Endothelial cell of umbilical vein (primary cell): Measurements from ENCODE around the gene KPTN. TPM values are rescaled to one million over a fixed set of nuclear protein-coding genes. Genes with fewer than 3 reads are reported as not detected.

Experiments
- BruUV-seq: library from RNA; stranded (reverse); fragments of 400-500 nt; replicated peaks from 2 replicates; lab custom pipeline; 2021; lab: Mats Ljungman, UMichigan
- CTCF ChIA-PET: fragments of 300-600, 350-600 bp; sonication (Branson Sonifier 250); formaldehyde crosslinking; loops from one replicate; lab custom pipeline; 2021; ENCODE audit warnings: antibody characterized with exemption, inconsistent platforms; lab: Charles Lee
- POLR2A ChIA-PET: fragments of 300-600, 350-600 bp; sonication (Branson Sonifier 250); formaldehyde crosslinking; loops from one replicate; lab custom pipeline; 2021; ENCODE audit warnings: antibody characterized with exemption, inconsistent platforms; lab: Charles Lee
- DNase-seq: peaks from one replicate; pipeline ENCODE4 v3.0.0-alpha.2; 2011; ENCODE audit warnings: low read depth, low spot score
- FAIRE-seq: peaks from 2 replicates; lab custom pipeline; 2011; peaks lifted over from hg19 to GRCh38; lab: Jason Lieb, UNC
- H2AFZ ChIP-seq: 2 replicates; pipeline ENCODE4 v1.6.0; 2012; ENCODE audit warnings: low read depth, low read length, control low read depth, inconsistent platforms
- H3K27ac ChIP-seq: 2 replicates; pipeline ENCODE4 v1.5.1; 2011; ENCODE audit warnings: low read depth, mild to moderate bottlenecking, control low read depth, low read length, moderate library complexity; ENCODE audit not compliant: insufficient read depth
- H3K27me3 ChIP-seq, 2 experiments: 2 replicates each; pipeline versions ENCODE4 v1.6.0 to v1.6.1; 2011; ENCODE audit warnings: low read length in 2 of 2, mixed read lengths in 1 of 2; ENCODE audit not compliant: control insufficient read depth in 2 of 2, insufficient read depth in 2 of 2
- H3K36me3 ChIP-seq, 2 experiments: 2 replicates in 1 of 2; 3 replicates in 1 of 2; pipeline ENCODE4 v1.5.1; 2011; ENCODE audit warnings: low read length in 2 of 2, mild to moderate bottlenecking in 1 of 2, moderate library complexity in 1 of 2; ENCODE audit not compliant: control insufficient read depth in 2 of 2, insufficient read depth in 2 of 2; ENCODE audit errors: extremely low read depth in 1 of 2
- H3K4me1 ChIP-seq: 3 replicates; pipeline ENCODE4 v1.5.1; 2011; ENCODE audit warnings: mild to moderate bottlenecking, low read length; ENCODE audit not compliant: control insufficient read depth, insufficient read depth; ENCODE audit errors: extremely low read depth
- H3K4me2 ChIP-seq: 2 replicates; pipeline ENCODE4 v1.6.1; 2011; ENCODE audit warnings: low read length, control low read depth, mixed read lengths; ENCODE audit not compliant: insufficient read depth
- H3K4me3 ChIP-seq, 3 experiments: fragments of 200-600 bp in 1 of 3; sonication (generic), shearing (Covaris generic) in 1 of 3; replicated peaks in 1 of 3; 2 replicates each; pipeline ENCODE4 v1.5.1; 2011 to 2016; ENCODE audit warnings: control low read depth in 3 of 3, low read length in 3 of 3, mild to moderate bottlenecking in 2 of 3, inconsistent platforms in 1 of 3, low read depth in 1 of 3, moderate library complexity in 1 of 3; ENCODE audit not compliant: insufficient read depth in 1 of 3
- H3K79me2 ChIP-seq: 2 replicates; pipeline ENCODE4 v1.6.0; 2012; ENCODE audit warnings: low read length, inconsistent platforms; ENCODE audit not compliant: control insufficient read depth, insufficient read depth
- H3K9ac ChIP-seq: replicated peaks from 2 replicates; pipeline ENCODE3; 2011; ENCODE audit warnings: low read length, control low read depth; ENCODE audit not compliant: insufficient read depth; ENCODE audit errors: extremely low read depth
- H3K9me1 ChIP-seq: replicated peaks from 3 replicates; pipeline ENCODE4 v1.6.0; 2011; ENCODE audit warnings: mild to moderate bottlenecking, low read length; ENCODE audit not compliant: control insufficient read depth, insufficient read depth; ENCODE audit errors: extremely low read depth
- H3K9me3 ChIP-seq: replicated peaks from 2 replicates; pipeline ENCODE4 v1.5.1; 2012; ENCODE audit warnings: low read length, inconsistent platforms; ENCODE audit not compliant: control insufficient read depth, insufficient read depth
- H4K20me1 ChIP-seq: replicated peaks from 2 replicates; pipeline ENCODE3; 2011; ENCODE audit warnings: mild to moderate bottlenecking, low read length; ENCODE audit not compliant: control insufficient read depth, insufficient read depth; ENCODE audit errors: extremely low read depth
- EZH2 ChIP-seq: IDR thresholded peaks from 2 replicates; pipeline ENCODE4 v1.6.1; 2012; ENCODE audit warnings: borderline replicate concordance, low read depth, mild to moderate bottlenecking, moderate library complexity, low read length, inconsistent platforms; ENCODE audit not compliant: severe bottlenecking
- FOS ChIP-seq: IDR thresholded peaks from 2 replicates; pipeline ENCODE4 v1.6.1; 2011; ENCODE audit warnings: mild to moderate bottlenecking, low read length, moderate library complexity, borderline replicate concordance; ENCODE audit not compliant: insufficient read depth
- GATA2 ChIP-seq: IDR thresholded peaks from 2 replicates; pipeline ENCODE4 v1.7.0; 2011; ENCODE audit warnings: low read depth, mild to moderate bottlenecking, moderate library complexity, mixed read lengths, low read length; ENCODE audit not compliant: insufficient read length, insufficient read depth
- JUN ChIP-seq: IDR thresholded peaks from 2 replicates; pipeline ENCODE4 v1.6.1; 2011; ENCODE audit warnings: borderline replicate concordance, low read depth; ENCODE audit not compliant: insufficient read length, insufficient read depth
- MYC ChIP-seq: IDR thresholded peaks from one replicate; pipeline ENCODE4 v1.6.1; 2011; ENCODE audit warnings: mild to moderate bottlenecking, low read depth, low read length
- POLR2A ChIP-seq: IDR thresholded peaks from 2 replicates; pipeline ENCODE4 v1.6.1; 2012; ENCODE audit warnings: low read depth, mild to moderate bottlenecking, control low read depth, low read length
- POLR2AphosphoS5 ChIP-seq: IDR thresholded peaks from 2 replicates; pipeline ENCODE4 v1.6.1; 2012; ENCODE audit warnings: low read depth, mild to moderate bottlenecking, control low read depth, low read length, moderate library complexity; ENCODE audit not compliant: insufficient read depth
- dilution Hi-C: fragments of 300-500 bp; cut with MboI; formaldehyde crosslinking; loops from one replicate; pipeline ENCODE4 v1.15.0; 2019; ENCODE audit warnings: low sequenced_read_pairs; ENCODE audit not compliant: extremely low pct_ligation_motif_present
- intact Hi-C: fragments of 100-400 bp; cut with micrococcal nuclease; formaldehyde crosslinking; loops from one replicate; pipeline ENCODE4 v1.10.0; 2022
- polyA plus RNA-seq, 4 experiments: library from polyadenylated mRNA; depleted of rRNA in 3 of 4; stranded (reverse) in 3 of 4; unstranded in 1 of 4; fragments of >200 nt; gene quantifications; 2 replicates each; pipeline versions ENCODE4 v1.2.1 to v1.2.3, GENCODE V29; 2011 to 2012; ENCODE audit warnings: missing spikeins in 1 of 4
- total RNA-seq: library from RNA; stranded (reverse); gene quantifications from 2 replicates; pipeline ENCODE4 v1.2.3, GENCODE V29; 2021
- TF ChIP-seq, protein P1 (sequence below): IDR thresholded peaks from 2 replicates; pipeline ENCODE4 v1.6.1; 2011; ENCODE audit not compliant: insufficient read depth, insufficient read length
- TF ChIP-seq, protein P2 (sequence below), 2 donors: IDR thresholded peaks; 1 replicate in 1 of 2; 2 replicates in 1 of 2; pipeline ENCODE4 v1.5.1; 2011; ENCODE audit warnings: low read length in 2 of 2, mild to moderate bottlenecking in 2 of 2, moderate library complexity in 2 of 2, control low read depth in 1 of 2, inconsistent platforms in 1 of 2, low read depth in 1 of 2; ENCODE audit not compliant: insufficient read depth in 1 of 2; ENCODE audit errors: extremely low read depth in 1 of 2

The KPTN gene
- total and polyA plus RNA-seq, 2 donors (not counting 3 experiments of a cell fraction or from before 2014, with no cell fraction given) = 14.7 to 15.5 TPM

DNA sequence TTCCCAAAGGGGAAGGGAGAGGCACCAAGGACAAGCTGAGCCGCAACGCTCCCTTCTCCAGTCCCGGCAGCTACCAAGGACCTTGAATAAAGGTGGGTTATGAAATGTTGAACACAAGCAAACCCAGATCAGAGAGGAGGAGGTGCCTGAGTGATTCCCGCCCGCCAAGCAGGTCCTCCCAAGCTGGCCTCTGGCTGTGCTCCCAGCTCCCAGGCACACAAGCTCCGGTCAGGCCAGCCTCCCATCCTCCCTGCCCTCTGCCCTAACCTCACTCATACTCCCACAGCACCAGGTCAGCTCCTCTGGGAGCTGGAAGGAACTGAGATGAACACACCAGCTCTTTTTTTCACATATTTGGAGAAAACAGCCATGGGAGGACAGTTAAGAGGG, 27.1 kb upstream of the KPTN start:
- dilution Hi-C loops = no loop called here
- H3K9me3 ChIP-seq = no peaks in the 10 kb centered on the region
- H3K4me2 ChIP-seq = no peak overlapping the region
- H4K20me1 ChIP-seq = no peaks in the 10 kb centered on the region
- no peaks in the 10 kb centered on the region for H3K36me3 ChIP-seq
- BruUV-seq = no TSS peak
- H3K27me3 ChIP-seq = no peaks in the 10 kb centered on the region
- intact Hi-C loops = no loop called here
- DNase-seq (no peak), FAIRE-seq (no peak)
- H3K79me2 ChIP-seq = peaks cover 70% of the 10 kb centered on the region
- no peak overlapping the region for H3K27ac ChIP-seq
- H3K4me3 ChIP-seq = no peak overlapping the region
- no peak overlapping the region for H3K9ac ChIP-seq
- no peak overlapping the region for H2AFZ ChIP-seq
- no peaks in the 10 kb centered on the region for H3K9me1 ChIP-seq
- CTCF ChIA-PET = interaction anchor here (0.6 to 2.3 kb wide), 4 partner anchors 27 to 196 kb away, joined by 3 to 7 read pairs (median 4); partner anchors contain the start of gene KPTN
- POLR2A ChIA-PET = interaction anchor here (0.6 kb wide), 1 partner anchor 130 kb away, joined by 4 read pairs; no protein-coding TSS in a partner anchor
- TF ChIP-seq JUN = no peak
- TF ChIP-seq GATA2 = no peak
- TF ChIP-seq POLR2A = no peak
- TF ChIP-seq, protein P1, sequence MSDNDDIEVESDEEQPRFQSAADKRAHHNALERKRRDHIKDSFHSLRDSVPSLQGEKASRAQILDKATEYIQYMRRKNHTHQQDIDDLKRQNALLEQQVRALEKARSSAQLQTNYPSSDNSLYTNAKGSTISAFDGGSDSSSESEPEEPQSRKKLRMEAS = no peak
- no peak for TF ChIP-seq FOS
- TF ChIP-seq EZH2 = no peak
- TF ChIP-seq, protein P2, sequence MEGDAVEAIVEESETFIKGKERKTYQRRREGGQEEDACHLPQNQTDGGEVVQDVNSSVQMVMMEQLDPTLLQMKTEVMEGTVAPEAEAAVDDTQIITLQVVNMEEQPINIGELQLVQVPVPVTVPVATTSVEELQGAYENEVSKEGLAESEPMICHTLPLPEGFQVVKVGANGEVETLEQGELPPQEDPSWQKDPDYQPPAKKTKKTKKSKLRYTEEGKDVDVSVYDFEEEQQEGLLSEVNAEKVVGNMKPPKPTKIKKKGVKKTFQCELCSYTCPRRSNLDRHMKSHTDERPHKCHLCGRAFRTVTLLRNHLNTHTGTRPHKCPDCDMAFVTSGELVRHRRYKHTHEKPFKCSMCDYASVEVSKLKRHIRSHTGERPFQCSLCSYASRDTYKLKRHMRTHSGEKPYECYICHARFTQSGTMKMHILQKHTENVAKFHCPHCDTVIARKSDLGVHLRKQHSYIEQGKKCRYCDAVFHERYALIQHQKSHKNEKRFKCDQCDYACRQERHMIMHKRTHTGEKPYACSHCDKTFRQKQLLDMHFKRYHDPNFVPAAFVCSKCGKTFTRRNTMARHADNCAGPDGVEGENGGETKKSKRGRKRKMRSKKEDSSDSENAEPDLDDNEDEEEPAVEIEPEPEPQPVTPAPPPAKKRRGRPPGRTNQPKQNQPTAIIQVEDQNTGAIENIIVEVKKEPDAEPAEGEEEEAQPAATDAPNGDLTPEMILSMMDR (IDR thresholded peaks at IDR 0.05; ENCODE audit: extremely low read depth in 1 of 2, insufficient read depth in 1 of 2, low read depth in 1 of 2, low read length in 2 of 2) = no peak
- no peak for TF ChIP-seq MYC
- no peak for TF ChIP-seq POLR2AphosphoS5
- peaks cover 28% of the 10 kb centered on the region for H3K4me1 ChIP-seq
